Activated CD8-positive, alpha-beta memory T cell treated with anti-CD3 and anti-CD28 coated beads for 36 hours (primary cell): Measurements from ENCODE around the gene DCAF12L1. TPM values are rescaled to one million over a fixed set of nuclear protein-coding genes. Genes with fewer than 3 reads are reported as not detected.

Experiments
- CTCF ChIA-PET: fragments of 350-600 bp; sonication (Branson Sonifier 250); formaldehyde crosslinking; loops from one replicate; lab custom pipeline; 2021; ENCODE audit warnings: antibody characterized with exemption; lab: Charles Lee
- POLR2A ChIA-PET: fragments of 350-600 bp; sonication (Branson Sonifier 250); formaldehyde crosslinking; loops from one replicate; lab custom pipeline; 2021; ENCODE audit warnings: antibody characterized with exemption; lab: Charles Lee
- total RNA-seq, 2 experiments: library from RNA; stranded (reverse); gene quantifications; one replicate each; pipeline ENCODE4 v1.2.3, GENCODE V29; 2021

Gene DCAF12L1
- total RNA-seq: not detected

- POLR2A ChIA-PET: no interaction called here
- CTCF ChIA-PET: no interaction called here
These were observed at the start of gene DCAF12L1 for GRCh38 chrX:126552313-126553022. TSS of gene DCAF12L1 (minus strand) at chrX:126552814. CDS start at chrX:126552608, 206 bp downstream.

GRCh38 chrX:126580877-126581276 lies 28.3 kb upstream of the DCAF12L1 start:
- POLR2A ChIA-PET: no interaction called here

GRCh38 chrX:126575911-126576310 lies 23.3 kb upstream of the DCAF12L1 start:
- ChIA-PET CTCF (no interaction called here), POLR2A (no interaction called here)

More at GRCh38 chrX:126580877-126581276, 28.3 kb upstream of the DCAF12L1 start:
- CTCF ChIA-PET: no interaction called here

- POLR2A ChIA-PET: no interaction called here
These were observed 4.5 kb upstream of the DCAF12L1 start for GRCh38 chrX:126557151-126557550.

GRCh38 chrX:126551725-126552312 lies 795 bp downstream of the DCAF12L1 start:
- POLR2A ChIA-PET: no interaction called here
- CTCF ChIA-PET: no interaction called here

More at GRCh38 chrX:126557151-126557550, 4.5 kb upstream of the DCAF12L1 start:
- CTCF ChIA-PET: no interaction called here

- POLR2A ChIA-PET: no interaction called here
- CTCF ChIA-PET: no interaction called here
These were observed 1.3 kb downstream of the DCAF12L1 start for GRCh38 chrX:126551306-126551705.

- ChIA-PET CTCF (no interaction called here), POLR2A (no interaction called here)
These were observed 1.8 kb downstream of the DCAF12L1 start for GRCh38 chrX:126550816-126551215.

GRCh38 chrX:126509923-126510322 lies 42.7 kb downstream of the DCAF12L1 start:
- POLR2A ChIA-PET: no interaction called here
- CTCF ChIA-PET: no interaction called here
